Measurements from ENCODE around the gene GNAQ.

The GNAQ gene

GRCh38 chr9:77834898-77835488, 196.6 kb downstream of the GNAQ start:
- no peak for DNase-seq

GRCh38 chr9:77833561-77834429, 197.8 kb downstream of the GNAQ start:
- no peak for DNase-seq

GRCh38 chr9:77832639-77833038, 199.0 kb downstream of the GNAQ start:
- DNase-seq: no peak

- DNase-seq: no peak
These were observed 199.8 kb downstream of the GNAQ start for GRCh38 chr9:77831781-77832180.

- no peak for DNase-seq
These were observed 200.9 kb downstream of the GNAQ start for GRCh38 chr9:77830618-77831285.

GRCh38 chr9:77829420-77829819, 202.2 kb downstream of the GNAQ start:
- DNase-seq: no peak

GRCh38 chr9:77827104-77827784, 204.4 kb downstream of the GNAQ start:
- DNase-seq: no peak

GRCh38 chr9:77826621-77827020, 205.0 kb downstream of the GNAQ start:
- DNase-seq: no peak

- no peak for DNase-seq
These were observed 205.5 kb downstream of the GNAQ start for GRCh38 chr9:77826116-77826515.

- DNase-seq: no peak
These were observed 206.2 kb downstream of the GNAQ start for GRCh38 chr9:77825361-77825760.

GRCh38 chr9:77820293-77820954, 211.2 kb downstream of the GNAQ start:
- no peak for DNase-seq

- no peak for DNase-seq
These were observed 212.0 kb downstream of the GNAQ start for GRCh38 chr9:77819657-77820056.

GRCh38 chr9:77817590-77818311, 213.9 kb downstream of the GNAQ start:
- no peak for DNase-seq

GRCh38 chr9:77816641-77817341, 214.8 kb downstream of the GNAQ start:
- no peak for DNase-seq

GRCh38 chr9:77815260-77815659, 216.4 kb downstream of the GNAQ start:
- no peak for DNase-seq

- no peak for DNase-seq
These were observed 219.8 kb downstream of the GNAQ start for GRCh38 chr9:77811832-77812231.

GRCh38 chr9:77810637-77811119, 220.9 kb downstream of the GNAQ start:
- no peak for DNase-seq

- no peak for DNase-seq
These were observed 221.6 kb downstream of the GNAQ start for GRCh38 chr9:77810047-77810446.

- DNase-seq: no peak
These were observed 222.1 kb downstream of the GNAQ start for GRCh38 chr9:77809552-77809951.

- DNase-seq: no peak
These were observed 222.9 kb downstream of the GNAQ start for GRCh38 chr9:77808751-77809081.
